Uterus (tissue), 2 donors: ENCODE results near the gene CCM2L.

Source experiments
- POLR2A ChIP-seq, 2 donors: fragments of 450-650 bp; IDR thresholded peaks; one replicate each; pipeline ENCODE4 v1.6.1; 2016; ENCODE audit warnings: antibody characterized with exemption in 2 of 2, mild to moderate bottlenecking in 1 of 2, moderate library complexity in 1 of 2
- TF ChIP-seq, protein P1 (sequence below), 4 experiments: fragments of 200-600 bp in 2 of 4; fragments of 450-650 bp in 2 of 4; sonication (generic) in 2 of 4; IDR thresholded peaks; one replicate each; pipeline ENCODE4 v1.5.1; 2016 to 2019; ENCODE audit warnings: antibody characterized with exemption in 4 of 4, mild to moderate bottlenecking in 2 of 4, moderate library complexity in 1 of 4

DNA sequence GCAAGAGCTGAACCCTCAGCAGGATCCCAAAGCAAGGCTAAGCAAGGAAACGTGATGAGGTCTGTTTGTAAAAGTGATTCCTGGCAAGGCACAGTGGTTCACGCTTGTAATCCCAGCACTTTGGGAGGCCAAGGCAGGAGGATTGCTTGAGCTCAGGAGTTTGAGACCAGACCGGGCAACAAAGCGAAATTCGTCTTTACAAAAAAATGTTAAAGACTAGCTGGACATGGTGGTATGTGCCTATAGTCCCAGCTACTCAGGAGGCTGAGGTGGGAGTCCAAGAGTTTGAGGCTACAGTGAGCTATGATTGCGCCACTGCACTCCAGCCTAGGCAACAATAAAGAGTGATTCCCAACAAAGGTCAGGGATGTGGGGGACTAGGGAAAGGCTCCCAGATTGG is 46.3 kb upstream of the CCM2L start:
- TF ChIP-seq, protein P1, sequence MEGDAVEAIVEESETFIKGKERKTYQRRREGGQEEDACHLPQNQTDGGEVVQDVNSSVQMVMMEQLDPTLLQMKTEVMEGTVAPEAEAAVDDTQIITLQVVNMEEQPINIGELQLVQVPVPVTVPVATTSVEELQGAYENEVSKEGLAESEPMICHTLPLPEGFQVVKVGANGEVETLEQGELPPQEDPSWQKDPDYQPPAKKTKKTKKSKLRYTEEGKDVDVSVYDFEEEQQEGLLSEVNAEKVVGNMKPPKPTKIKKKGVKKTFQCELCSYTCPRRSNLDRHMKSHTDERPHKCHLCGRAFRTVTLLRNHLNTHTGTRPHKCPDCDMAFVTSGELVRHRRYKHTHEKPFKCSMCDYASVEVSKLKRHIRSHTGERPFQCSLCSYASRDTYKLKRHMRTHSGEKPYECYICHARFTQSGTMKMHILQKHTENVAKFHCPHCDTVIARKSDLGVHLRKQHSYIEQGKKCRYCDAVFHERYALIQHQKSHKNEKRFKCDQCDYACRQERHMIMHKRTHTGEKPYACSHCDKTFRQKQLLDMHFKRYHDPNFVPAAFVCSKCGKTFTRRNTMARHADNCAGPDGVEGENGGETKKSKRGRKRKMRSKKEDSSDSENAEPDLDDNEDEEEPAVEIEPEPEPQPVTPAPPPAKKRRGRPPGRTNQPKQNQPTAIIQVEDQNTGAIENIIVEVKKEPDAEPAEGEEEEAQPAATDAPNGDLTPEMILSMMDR (IDR thresholded peaks at IDR 0.05) = no peak
- TF ChIP-seq POLR2A (IDR thresholded peaks at IDR 0.05) = no peak
